PFSK-1 (cell line): ENCODE data around the gene DNAH17.

ENCODE experiments used
- POLR2AphosphoS5 ChIP-seq: IDR thresholded peaks from 2 replicates; pipeline ENCODE4 v1.6.1; 2012; ENCODE audit warnings: low read depth, mild to moderate bottlenecking, control low read depth, low read length, moderate library complexity
- SIN3A ChIP-seq: IDR thresholded peaks from 2 replicates; pipeline ENCODE4 v1.6.1; 2012; ENCODE audit warnings: mild to moderate bottlenecking, low read length, moderate library complexity, borderline replicate concordance; ENCODE audit not compliant: insufficient read depth
- TAF1 ChIP-seq: IDR thresholded peaks from 2 replicates; pipeline ENCODE4 v1.6.1; 2012; ENCODE audit warnings: low read length, control low read depth, borderline replicate concordance; ENCODE audit not compliant: insufficient read depth
- TF ChIP-seq, protein P1 (sequence below), 2 experiments: IDR thresholded peaks; 2 replicates each; pipeline versions ENCODE4 v1.6.1 to v1.8.0; 2011 to 2012; ENCODE audit warnings: low read depth in 2 of 2, low read length in 2 of 2, control low read depth in 1 of 2, inconsistent platforms in 1 of 2, mild to moderate bottlenecking in 1 of 2, moderate library complexity in 1 of 2; ENCODE audit not compliant: insufficient read depth in 1 of 2

DNA sequence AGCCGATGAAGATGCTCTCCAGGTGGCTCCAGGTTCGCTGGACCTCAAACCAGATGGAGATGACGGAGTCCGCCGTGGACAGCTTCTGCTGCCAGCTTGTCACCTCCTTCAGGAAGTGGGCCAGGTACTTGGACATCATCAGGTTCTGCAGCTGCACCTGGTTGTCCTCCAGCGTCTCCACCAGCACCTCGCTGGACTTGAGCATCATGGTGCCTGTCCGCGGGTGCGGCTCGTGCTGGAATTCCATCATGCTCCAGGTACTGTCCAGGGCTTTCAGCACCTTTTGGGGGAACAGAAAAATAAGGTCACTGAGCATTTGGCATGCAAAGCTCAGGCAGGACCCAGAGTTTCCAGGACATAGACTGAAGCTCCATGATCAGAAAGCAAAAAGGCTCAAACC, 69.7 kb downstream of the DNAH17 start:
- TF ChIP-seq SIN3A = no peak
- no peak for TF ChIP-seq POLR2AphosphoS5
- no peak for TF ChIP-seq TAF1
- TF ChIP-seq, protein P1, sequence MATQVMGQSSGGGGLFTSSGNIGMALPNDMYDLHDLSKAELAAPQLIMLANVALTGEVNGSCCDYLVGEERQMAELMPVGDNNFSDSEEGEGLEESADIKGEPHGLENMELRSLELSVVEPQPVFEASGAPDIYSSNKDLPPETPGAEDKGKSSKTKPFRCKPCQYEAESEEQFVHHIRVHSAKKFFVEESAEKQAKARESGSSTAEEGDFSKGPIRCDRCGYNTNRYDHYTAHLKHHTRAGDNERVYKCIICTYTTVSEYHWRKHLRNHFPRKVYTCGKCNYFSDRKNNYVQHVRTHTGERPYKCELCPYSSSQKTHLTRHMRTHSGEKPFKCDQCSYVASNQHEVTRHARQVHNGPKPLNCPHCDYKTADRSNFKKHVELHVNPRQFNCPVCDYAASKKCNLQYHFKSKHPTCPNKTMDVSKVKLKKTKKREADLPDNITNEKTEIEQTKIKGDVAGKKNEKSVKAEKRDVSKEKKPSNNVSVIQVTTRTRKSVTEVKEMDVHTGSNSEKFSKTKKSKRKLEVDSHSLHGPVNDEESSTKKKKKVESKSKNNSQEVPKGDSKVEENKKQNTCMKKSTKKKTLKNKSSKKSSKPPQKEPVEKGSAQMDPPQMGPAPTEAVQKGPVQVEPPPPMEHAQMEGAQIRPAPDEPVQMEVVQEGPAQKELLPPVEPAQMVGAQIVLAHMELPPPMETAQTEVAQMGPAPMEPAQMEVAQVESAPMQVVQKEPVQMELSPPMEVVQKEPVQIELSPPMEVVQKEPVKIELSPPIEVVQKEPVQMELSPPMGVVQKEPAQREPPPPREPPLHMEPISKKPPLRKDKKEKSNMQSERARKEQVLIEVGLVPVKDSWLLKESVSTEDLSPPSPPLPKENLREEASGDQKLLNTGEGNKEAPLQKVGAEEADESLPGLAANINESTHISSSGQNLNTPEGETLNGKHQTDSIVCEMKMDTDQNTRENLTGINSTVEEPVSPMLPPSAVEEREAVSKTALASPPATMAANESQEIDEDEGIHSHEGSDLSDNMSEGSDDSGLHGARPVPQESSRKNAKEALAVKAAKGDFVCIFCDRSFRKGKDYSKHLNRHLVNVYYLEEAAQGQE (IDR thresholded peaks at IDR 0.05; ENCODE audit: insufficient read depth in 1 of 2, low read depth in 2 of 2, low read length in 2 of 2) = no peak
